Liver (tissue), 9 donors: ENCODE data around the gene UQCC3. TPM values are rescaled to one million over a fixed set of nuclear protein-coding genes. Genes with fewer than 3 reads are reported as not detected.
A peak's percentile ranks its signal among the peaks of the same experiment; 100 is the strongest.

Experiments
- DNase-seq: peaks from one replicate; pipeline ENCODE4 v3.0.0-alpha.2; 2017; ENCODE audit warnings: low spot score
- H3K27ac ChIP-seq, 2 donors: one replicate each; pipeline ENCODE4 v1.7.0; 2013; ENCODE audit warnings: inconsistent platforms in 2 of 2, low read length in 2 of 2, control low read depth in 1 of 2, low read depth in 1 of 2, mild to moderate bottlenecking in 1 of 2
- H3K27me3 ChIP-seq, 4 donors: one replicate each; pipeline versions ENCODE4 v1.6.1 to v1.7.0; 2013; ENCODE audit warnings: low read length in 3 of 4, inconsistent platforms in 1 of 4, mild to moderate bottlenecking in 1 of 4, moderate library complexity in 1 of 4; ENCODE audit not compliant: control insufficient read depth in 4 of 4, insufficient read depth in 4 of 4
- H3K36me3 ChIP-seq, 4 donors: one replicate each; pipeline versions ENCODE4 v1.6.1 to v1.7.0; 2013; ENCODE audit warnings: low read length in 3 of 4, mild to moderate bottlenecking in 3 of 4, low read depth in 1 of 4, moderate library complexity in 1 of 4; ENCODE audit not compliant: control insufficient read depth in 4 of 4, insufficient read depth in 3 of 4
- H3K4me1 ChIP-seq, 4 donors: one replicate each; pipeline versions ENCODE4 v1.6.1 to v1.7.0; 2013; ENCODE audit warnings: low read length in 3 of 4, mild to moderate bottlenecking in 3 of 4, moderate library complexity in 1 of 4; ENCODE audit not compliant: control insufficient read depth in 4 of 4, insufficient read depth in 4 of 4
- H3K4me3 ChIP-seq, 3 donors: one replicate each; pipeline versions ENCODE4 v1.6.1 to v1.7.0; 2013; ENCODE audit warnings: low read length in 3 of 3, control low read depth in 1 of 3, low read depth in 1 of 3, mild to moderate bottlenecking in 1 of 3
- H3K9ac ChIP-seq, 2 donors: one replicate each; pipeline ENCODE4 v1.7.0; 2013; ENCODE audit warnings: low read length in 2 of 2, mild to moderate bottlenecking in 2 of 2, moderate library complexity in 2 of 2, control low read depth in 1 of 2, low read depth in 1 of 2
- H3K9me3 ChIP-seq, 4 donors: one replicate each; pipeline versions ENCODE4 v1.6.1 to v1.7.0; 2013; ENCODE audit warnings: low read length in 3 of 4; ENCODE audit not compliant: control insufficient read depth in 4 of 4
- EGR1 ChIP-seq, 2 donors: IDR thresholded peaks; 2 replicates each; pipeline ENCODE4 v1.6.1; 2016 to 2018; ENCODE audit warnings: antibody characterized with exemption in 2 of 2, low read depth in 2 of 2
- FOXA1 ChIP-seq: IDR thresholded peaks from 2 replicates; pipeline ENCODE4 v1.6.1; 2016; ENCODE audit warnings: antibody characterized with exemption
- GABPA ChIP-seq, 2 donors: IDR thresholded peaks in 1 of 2; conservative IDR thresholded peaks in 1 of 2; 2 replicates each; pipeline ENCODE4 v1.6.1; 2016; ENCODE audit warnings: antibody characterized with exemption in 2 of 2, mild to moderate bottlenecking in 1 of 2, moderate library complexity in 1 of 2
- HNF4G ChIP-seq: IDR thresholded peaks from 2 replicates; pipeline ENCODE4 v1.6.1; 2016; ENCODE audit warnings: antibody characterized with exemption
- JUND ChIP-seq, 2 donors: IDR thresholded peaks; 2 replicates each; pipeline ENCODE4 v1.6.1; 2016; ENCODE audit warnings: antibody characterized with exemption in 2 of 2
- NR2F2 ChIP-seq: IDR thresholded peaks from 2 replicates; pipeline ENCODE4 v1.6.1; 2016; ENCODE audit warnings: antibody characterized with exemption
- RAD21 ChIP-seq, 2 donors: IDR thresholded peaks; 2 replicates each; pipeline ENCODE4 v1.6.1; 2016; ENCODE audit warnings: antibody characterized with exemption in 2 of 2, mild to moderate bottlenecking in 2 of 2
- RXRA ChIP-seq, 2 donors: IDR thresholded peaks; 2 replicates each; pipeline ENCODE4 v1.6.1; 2017 to 2018; ENCODE audit warnings: antibody characterized with exemption in 2 of 2, mild to moderate bottlenecking in 1 of 2
- TAF1 ChIP-seq: conservative IDR thresholded peaks from 2 replicates; pipeline ENCODE4 v1.6.1; 2016; ENCODE audit warnings: antibody characterized with exemption, mild to moderate bottlenecking
- YY1 ChIP-seq: IDR thresholded peaks from 2 replicates; pipeline ENCODE4 v1.6.1; 2016; ENCODE audit warnings: antibody characterized with exemption, mild to moderate bottlenecking
- WGBS: extraction: QIAGEN DNeasy Blood & Tissue Kit; methylation state at CpG from one replicate; pipeline ENCODE4 v1.1.7; 2013; 5-methylcytosine and 5-hydroxymethylcytosine counted together
- polyA plus RNA-seq, 2 donors: library from polyadenylated mRNA; stranded (reverse) in 1 of 2; unstranded in 1 of 2; fragments of 200-250 nt in 1 of 2; fragments of >200 nt in 1 of 2; fragmentation: Nextera tagmentation in 1 of 2; extraction: Ambion mirVana in 1 of 2; gene quantifications; one replicate each; pipeline versions ENCODE4 v1.2.1 to v1.2.3, GENCODE V29; 2013 to 2015
- total RNA-seq, 2 donors: library from RNA; depleted of rRNA; stranded (reverse); fragments of >200 nt; gene quantifications; one replicate each; pipeline ENCODE4 v1.2.3, GENCODE V29; 2014
- TF ChIP-seq, protein P1 (sequence below): fragments of 150-350 bp; IDR thresholded peaks from 2 replicates; pipeline ENCODE4 v1.5.1; 2017; ENCODE audit warnings: improper control_type of control experiment, low read depth, low read length; ENCODE audit not compliant: missing input control
- TF ChIP-seq, protein P2 (sequence below): IDR thresholded peaks from 2 replicates; pipeline ENCODE4 v1.6.1; 2016; ENCODE audit warnings: antibody characterized with exemption
- TF ChIP-seq, protein P3 (sequence below): IDR thresholded peaks from 2 replicates; pipeline ENCODE4 v1.6.1; 2016; ENCODE audit warnings: antibody characterized with exemption
- TF ChIP-seq, protein P4 (sequence below): IDR thresholded peaks from 2 replicates; pipeline ENCODE4 v1.6.1; 2016; ENCODE audit warnings: antibody characterized with exemption, mild to moderate bottlenecking
- TF ChIP-seq, protein P5 (sequence below): IDR thresholded peaks from 2 replicates; pipeline ENCODE4 v1.6.1; 2016; ENCODE audit warnings: antibody characterized with exemption
- donor health status: healthy.
- donor health status: healthy.
- donor health status: healthy.
- donor health status: healthy.
- donor health status: healthy.

Gene UQCC3
- total and polyA plus RNA-seq, 4 donors = 2.9 to 12.2 (median 6.6) TPM

DNA sequence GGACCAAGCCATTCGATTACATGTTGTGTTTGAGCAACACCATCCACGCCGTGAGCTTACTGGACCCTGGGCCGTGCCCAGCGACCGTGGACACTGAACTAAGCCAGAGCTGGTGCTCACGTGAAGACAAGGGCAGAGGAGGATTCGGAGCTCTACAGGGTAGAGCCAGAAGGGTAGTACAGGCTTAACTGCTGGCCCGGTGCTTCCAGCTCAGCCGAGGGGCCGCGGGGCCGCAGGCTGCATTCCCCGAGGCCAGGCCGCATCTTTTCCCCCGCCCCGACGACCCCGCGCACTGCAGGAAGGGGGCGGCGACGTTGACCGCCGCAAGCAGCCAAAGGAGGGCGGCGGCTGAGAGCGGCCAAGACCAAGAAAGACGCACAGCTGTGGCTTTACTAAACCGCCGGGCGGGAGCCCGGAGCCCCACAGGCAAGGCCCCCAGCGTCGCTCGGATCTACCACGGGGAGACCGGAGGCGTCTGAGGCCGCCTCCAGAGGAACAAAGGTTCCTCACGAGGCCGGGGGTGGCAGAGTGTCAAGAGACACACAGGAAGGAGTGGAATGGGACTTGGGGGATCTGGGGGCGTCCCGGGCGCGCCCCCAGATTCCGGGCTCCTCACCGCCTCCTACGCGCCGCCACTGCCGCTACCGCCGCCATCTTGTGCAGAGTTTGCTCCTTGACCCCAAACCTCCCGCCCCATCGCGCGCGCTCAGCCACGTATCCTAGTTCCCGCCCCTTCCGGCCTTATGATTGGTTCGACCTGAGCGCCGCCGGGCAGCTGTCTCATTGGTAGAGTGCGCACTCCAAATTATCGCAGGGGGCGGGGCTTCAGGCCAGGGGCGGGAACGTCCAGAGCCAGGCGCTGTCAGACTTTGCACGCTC, 25.3 kb upstream of the UQCC3 start, which contains the start of gene GANAB (continued):
- TF ChIP-seq, protein P1, sequence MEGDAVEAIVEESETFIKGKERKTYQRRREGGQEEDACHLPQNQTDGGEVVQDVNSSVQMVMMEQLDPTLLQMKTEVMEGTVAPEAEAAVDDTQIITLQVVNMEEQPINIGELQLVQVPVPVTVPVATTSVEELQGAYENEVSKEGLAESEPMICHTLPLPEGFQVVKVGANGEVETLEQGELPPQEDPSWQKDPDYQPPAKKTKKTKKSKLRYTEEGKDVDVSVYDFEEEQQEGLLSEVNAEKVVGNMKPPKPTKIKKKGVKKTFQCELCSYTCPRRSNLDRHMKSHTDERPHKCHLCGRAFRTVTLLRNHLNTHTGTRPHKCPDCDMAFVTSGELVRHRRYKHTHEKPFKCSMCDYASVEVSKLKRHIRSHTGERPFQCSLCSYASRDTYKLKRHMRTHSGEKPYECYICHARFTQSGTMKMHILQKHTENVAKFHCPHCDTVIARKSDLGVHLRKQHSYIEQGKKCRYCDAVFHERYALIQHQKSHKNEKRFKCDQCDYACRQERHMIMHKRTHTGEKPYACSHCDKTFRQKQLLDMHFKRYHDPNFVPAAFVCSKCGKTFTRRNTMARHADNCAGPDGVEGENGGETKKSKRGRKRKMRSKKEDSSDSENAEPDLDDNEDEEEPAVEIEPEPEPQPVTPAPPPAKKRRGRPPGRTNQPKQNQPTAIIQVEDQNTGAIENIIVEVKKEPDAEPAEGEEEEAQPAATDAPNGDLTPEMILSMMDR = no peak
- TF ChIP-seq JUND (IDR thresholded peaks at IDR 0.05) = no peak
- TF ChIP-seq NR2F2 = peak; percentile 75
- peak; percentile 99 for TF ChIP-seq YY1
- no peak for TF ChIP-seq FOXA1
- TF ChIP-seq, protein P2, sequence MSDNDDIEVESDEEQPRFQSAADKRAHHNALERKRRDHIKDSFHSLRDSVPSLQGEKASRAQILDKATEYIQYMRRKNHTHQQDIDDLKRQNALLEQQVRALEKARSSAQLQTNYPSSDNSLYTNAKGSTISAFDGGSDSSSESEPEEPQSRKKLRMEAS = peak; percentile 58
- TF ChIP-seq, protein P3, sequence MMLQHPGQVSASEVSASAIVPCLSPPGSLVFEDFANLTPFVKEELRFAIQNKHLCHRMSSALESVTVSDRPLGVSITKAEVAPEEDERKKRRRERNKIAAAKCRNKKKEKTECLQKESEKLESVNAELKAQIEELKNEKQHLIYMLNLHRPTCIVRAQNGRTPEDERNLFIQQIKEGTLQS = no peak
- peak; percentile 45 to 90 for TF ChIP-seq GABPA (IDR thresholded peaks at IDR 0.05 in 1 of 2, conservative IDR thresholded peaks at IDR 0.05 in 1 of 2)

DNA sequence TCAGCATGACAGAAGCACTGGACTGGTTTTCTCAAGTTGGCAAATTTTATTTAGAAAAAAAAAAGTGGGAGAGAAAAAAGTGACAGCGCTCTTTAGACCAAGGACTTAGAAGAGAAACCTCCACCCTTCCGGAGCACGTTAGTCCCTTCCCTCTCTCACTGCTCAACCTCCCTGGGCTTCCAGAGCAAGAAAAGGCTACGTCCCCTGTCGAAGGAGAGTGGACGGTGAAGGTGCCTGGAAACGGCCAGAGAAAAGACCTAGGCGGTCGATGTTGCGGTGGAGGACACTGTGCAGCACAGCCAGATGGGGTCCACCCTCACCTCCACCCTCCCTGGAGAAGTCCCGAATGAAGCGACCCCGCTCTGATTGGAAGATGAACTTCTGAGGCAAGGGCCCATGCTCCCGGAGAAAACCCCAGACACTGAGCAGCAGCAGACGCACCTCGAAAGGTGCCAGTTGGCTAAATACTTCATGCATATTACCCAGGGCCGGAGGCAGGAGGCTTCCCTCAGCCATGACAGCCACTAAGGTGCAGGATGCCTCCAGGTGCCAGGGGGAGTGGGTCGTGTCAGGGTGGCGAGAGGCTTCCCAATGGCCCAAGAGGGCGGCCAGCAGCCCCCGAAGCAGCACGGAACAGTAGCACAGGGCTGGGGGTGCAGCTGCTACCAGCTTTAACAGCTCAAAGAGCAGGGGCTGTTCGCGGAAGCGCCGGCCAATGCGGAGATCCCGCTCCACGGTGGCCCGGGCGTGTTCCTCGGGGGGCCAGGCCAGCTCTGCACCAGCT, 24.5 kb upstream of the UQCC3 start:
- H3K9ac ChIP-seq = peak overlapping the region in 1 of 2 donors; percentile 80
- peaks cover 0 to 14% (median 7%) of the 10 kb centered on the region in 4 donors for H3K36me3 ChIP-seq

DNA sequence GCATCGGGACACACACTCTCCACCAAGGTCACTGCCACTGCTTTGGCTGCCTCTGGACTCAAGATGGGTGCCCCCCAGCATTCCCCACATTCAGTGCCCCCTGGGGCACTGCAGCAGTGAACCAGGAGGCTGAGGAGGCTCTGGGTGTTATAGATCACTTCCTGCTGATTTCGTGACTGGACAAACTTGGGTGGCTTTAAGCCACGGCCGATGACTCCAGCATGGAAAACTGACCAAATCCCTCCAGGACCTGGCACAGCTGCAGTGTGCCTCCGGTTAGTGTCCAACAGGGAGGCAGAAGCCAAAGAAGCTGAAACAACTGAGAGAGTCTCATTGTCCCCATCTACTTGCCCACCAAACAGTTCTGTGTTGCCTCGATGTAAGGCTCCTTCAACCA, 23.9 kb upstream of the UQCC3 start:
- peaks cover 0 to 14% (median 6%) of the 10 kb centered on the region in 4 donors for H3K36me3 ChIP-seq
- peaks cover 6 to 42% (median 37%) of the 10 kb centered on the region in 4 donors for H3K4me1 ChIP-seq
- DNase-seq = no peak
- no peaks in the 10 kb centered on the region for H3K9me3 ChIP-seq
- no peak overlapping the region for H3K4me3 ChIP-seq
- TF ChIP-seq, protein P1 = no peak
- TF ChIP-seq, protein P4, sequence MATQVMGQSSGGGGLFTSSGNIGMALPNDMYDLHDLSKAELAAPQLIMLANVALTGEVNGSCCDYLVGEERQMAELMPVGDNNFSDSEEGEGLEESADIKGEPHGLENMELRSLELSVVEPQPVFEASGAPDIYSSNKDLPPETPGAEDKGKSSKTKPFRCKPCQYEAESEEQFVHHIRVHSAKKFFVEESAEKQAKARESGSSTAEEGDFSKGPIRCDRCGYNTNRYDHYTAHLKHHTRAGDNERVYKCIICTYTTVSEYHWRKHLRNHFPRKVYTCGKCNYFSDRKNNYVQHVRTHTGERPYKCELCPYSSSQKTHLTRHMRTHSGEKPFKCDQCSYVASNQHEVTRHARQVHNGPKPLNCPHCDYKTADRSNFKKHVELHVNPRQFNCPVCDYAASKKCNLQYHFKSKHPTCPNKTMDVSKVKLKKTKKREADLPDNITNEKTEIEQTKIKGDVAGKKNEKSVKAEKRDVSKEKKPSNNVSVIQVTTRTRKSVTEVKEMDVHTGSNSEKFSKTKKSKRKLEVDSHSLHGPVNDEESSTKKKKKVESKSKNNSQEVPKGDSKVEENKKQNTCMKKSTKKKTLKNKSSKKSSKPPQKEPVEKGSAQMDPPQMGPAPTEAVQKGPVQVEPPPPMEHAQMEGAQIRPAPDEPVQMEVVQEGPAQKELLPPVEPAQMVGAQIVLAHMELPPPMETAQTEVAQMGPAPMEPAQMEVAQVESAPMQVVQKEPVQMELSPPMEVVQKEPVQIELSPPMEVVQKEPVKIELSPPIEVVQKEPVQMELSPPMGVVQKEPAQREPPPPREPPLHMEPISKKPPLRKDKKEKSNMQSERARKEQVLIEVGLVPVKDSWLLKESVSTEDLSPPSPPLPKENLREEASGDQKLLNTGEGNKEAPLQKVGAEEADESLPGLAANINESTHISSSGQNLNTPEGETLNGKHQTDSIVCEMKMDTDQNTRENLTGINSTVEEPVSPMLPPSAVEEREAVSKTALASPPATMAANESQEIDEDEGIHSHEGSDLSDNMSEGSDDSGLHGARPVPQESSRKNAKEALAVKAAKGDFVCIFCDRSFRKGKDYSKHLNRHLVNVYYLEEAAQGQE = no peak
- TF ChIP-seq NR2F2 (no peak), RXRA (IDR thresholded peaks at IDR 0.05) (no peak), HNF4G (no peak), JUND (IDR thresholded peaks at IDR 0.05) (no peak), RAD21 (IDR thresholded peaks at IDR 0.05) (no peak), EGR1 (IDR thresholded peaks at IDR 0.05; ENCODE audit: low read depth in 2 of 2) (no peak), GABPA (IDR thresholded peaks at IDR 0.05 in 1 of 2, conservative IDR thresholded peaks at IDR 0.05 in 1 of 2) (no peak)
- TF ChIP-seq, protein P5, sequence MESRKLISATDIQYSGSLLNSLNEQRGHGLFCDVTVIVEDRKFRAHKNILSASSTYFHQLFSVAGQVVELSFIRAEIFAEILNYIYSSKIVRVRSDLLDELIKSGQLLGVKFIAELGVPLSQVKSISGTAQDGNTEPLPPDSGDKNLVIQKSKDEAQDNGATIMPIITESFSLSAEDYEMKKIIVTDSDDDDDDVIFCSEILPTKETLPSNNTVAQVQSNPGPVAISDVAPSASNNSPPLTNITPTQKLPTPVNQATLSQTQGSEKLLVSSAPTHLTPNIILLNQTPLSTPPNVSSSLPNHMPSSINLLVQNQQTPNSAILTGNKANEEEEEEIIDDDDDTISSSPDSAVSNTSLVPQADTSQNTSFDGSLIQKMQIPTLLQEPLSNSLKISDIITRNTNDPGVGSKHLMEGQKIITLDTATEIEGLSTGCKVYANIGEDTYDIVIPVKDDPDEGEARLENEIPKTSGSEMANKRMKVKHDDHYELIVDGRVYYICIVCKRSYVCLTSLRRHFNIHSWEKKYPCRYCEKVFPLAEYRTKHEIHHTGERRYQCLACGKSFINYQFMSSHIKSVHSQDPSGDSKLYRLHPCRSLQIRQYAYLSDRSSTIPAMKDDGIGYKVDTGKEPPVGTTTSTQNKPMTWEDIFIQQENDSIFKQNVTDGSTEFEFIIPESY = no peak
- 72% methylated on average over 6 of the region's 6 CpGs for WGBS
- H3K27ac ChIP-seq = peak overlapping the region in 1 of 2 donors; percentile 64
- no peak overlapping the region for H3K9ac ChIP-seq
- H3K27me3 ChIP-seq = no peaks in the 10 kb centered on the region

More for the DNA sequence above, 24.5 kb upstream of the UQCC3 start:
- Histone ChIP-seq H3K27me3 (no peaks in the 10 kb centered on the region), H3K4me3 (peak overlapping the region in 1 of 3 donors; percentile 7), H3K4me1 (peaks cover 6 to 36% (median 32%) of the 10 kb centered on the region in 4 donors), H3K9me3 (no peaks in the 10 kb centered on the region), H3K27ac (peak overlapping the region; percentile 64 to 97)
- no peak for DNase-seq
- TF ChIP-seq TAF1 (peak; percentile 45), RXRA (IDR thresholded peaks at IDR 0.05) (no peak)
- WGBS = 57% methylated on average over 32 of the region's 32 CpGs
